Omental fat pad (tissue), 4 donors: Measurements from ENCODE around the gene F11. TPM values are rescaled to one million over a fixed set of nuclear protein-coding genes. Genes with fewer than 3 reads are reported as not detected.

Experiments
- ATAC-seq: fragments of 150-250 bp; one replicate; pipeline ENCODE4 v1.9.1; 2016; ENCODE audit warnings: mild to moderate bottlenecking, moderate library complexity; ENCODE audit not compliant: low FRiP score
- DNase-seq: peaks from one replicate; pipeline ENCODE4 v3.0.0-alpha.2; 2019; ENCODE audit warnings: low spot score
- total RNA-seq, 4 donors: library from RNA; depleted of rRNA; stranded (reverse); fragments of >200 nt; gene quantifications; one replicate each; pipeline ENCODE4 v1.1.0, GENCODE V29; 2016
- TF ChIP-seq, protein P1 (sequence below), 3 donors: fragments of 450-650 bp; IDR thresholded peaks; one replicate each; pipeline ENCODE4 v1.5.1; 2016 to 2017; ENCODE audit warnings: antibody characterized with exemption in 3 of 3, mild to moderate bottlenecking in 3 of 3, moderate library complexity in 2 of 3

Gene F11
- total RNA-seq, 4 donors from 2014 or later: 0.19 TPM; not detected in 3

DNA sequence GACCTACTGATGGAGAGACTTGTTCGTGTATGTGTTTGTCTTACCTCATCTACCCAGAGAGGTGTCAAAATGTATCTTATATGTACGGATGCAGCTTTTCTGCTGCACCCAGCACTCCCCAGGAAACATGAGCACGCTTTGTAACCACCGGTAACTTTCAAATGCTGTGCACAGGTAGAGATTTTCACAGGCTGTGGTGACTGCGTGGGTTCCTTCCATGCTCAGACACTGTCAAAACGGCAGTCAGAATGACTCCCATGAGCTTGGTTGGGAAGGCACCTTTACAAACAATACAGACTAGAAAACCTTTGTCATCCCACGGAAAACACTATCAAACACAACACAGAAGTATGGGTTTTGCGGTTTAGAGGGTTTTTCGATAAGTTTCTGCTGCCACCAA, 28.2 kb downstream of the F11 start:
- DNase-seq (no peak), ATAC-seq (no peak)
- TF ChIP-seq, protein P1, sequence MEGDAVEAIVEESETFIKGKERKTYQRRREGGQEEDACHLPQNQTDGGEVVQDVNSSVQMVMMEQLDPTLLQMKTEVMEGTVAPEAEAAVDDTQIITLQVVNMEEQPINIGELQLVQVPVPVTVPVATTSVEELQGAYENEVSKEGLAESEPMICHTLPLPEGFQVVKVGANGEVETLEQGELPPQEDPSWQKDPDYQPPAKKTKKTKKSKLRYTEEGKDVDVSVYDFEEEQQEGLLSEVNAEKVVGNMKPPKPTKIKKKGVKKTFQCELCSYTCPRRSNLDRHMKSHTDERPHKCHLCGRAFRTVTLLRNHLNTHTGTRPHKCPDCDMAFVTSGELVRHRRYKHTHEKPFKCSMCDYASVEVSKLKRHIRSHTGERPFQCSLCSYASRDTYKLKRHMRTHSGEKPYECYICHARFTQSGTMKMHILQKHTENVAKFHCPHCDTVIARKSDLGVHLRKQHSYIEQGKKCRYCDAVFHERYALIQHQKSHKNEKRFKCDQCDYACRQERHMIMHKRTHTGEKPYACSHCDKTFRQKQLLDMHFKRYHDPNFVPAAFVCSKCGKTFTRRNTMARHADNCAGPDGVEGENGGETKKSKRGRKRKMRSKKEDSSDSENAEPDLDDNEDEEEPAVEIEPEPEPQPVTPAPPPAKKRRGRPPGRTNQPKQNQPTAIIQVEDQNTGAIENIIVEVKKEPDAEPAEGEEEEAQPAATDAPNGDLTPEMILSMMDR (IDR thresholded peaks at IDR 0.05): no peak

DNA sequence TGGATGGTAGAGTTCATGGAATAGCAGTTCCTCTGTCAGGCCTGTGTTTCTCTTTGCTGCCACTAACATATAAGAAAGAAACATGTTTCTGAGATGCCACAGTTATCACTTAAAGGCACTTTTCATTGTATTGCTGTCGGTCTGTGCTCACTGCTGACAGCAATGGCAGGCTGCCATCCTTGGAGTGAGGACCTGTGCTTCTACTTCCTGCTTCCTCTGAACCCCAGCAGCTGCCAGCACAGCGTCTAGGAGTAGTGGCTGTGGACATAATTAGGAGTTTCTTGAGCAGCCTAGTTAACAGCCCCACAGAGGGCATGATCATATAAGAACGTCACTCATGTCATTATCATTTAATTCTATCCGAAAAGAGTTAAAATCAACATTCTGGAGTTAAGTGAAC, 30.5 kb downstream of the F11 start:
- TF ChIP-seq, protein P1 (IDR thresholded peaks at IDR 0.05): no peak
- no peak for DNase-seq
- ATAC-seq: no peak

DNA sequence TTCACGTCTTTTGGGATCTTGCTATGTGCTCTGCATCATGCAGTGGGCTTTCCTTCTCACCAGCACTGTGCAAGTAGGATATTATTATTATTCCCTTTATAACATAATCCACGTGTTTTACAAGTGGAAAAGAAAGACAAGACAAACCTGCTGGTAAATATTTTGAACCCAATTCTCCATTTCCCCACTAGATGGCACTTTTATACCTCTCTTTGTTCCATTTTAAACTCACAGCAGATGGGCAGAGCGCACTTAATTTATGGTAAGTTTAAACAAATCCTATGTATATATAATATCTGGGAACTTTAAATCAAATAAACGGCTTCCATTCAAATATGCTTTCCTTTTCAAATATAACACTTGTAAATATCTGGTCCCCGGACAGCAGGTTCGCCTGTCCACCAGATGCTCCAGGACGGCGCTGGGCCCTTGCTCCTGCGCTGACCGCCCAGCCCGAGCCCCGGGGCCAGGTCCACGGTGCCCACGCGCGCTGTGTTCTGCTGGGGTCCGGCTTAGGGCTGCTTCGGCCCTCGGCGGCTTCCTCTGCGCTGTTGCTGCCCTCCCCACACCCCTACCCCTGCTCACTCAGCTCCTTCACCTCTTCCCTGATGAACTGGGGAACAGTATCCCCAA, 31.1 kb downstream of the F11 start:
- DNase-seq (no peak), ATAC-seq (no peak)
- TF ChIP-seq, protein P1 (IDR thresholded peaks at IDR 0.05): no peak

DNA sequence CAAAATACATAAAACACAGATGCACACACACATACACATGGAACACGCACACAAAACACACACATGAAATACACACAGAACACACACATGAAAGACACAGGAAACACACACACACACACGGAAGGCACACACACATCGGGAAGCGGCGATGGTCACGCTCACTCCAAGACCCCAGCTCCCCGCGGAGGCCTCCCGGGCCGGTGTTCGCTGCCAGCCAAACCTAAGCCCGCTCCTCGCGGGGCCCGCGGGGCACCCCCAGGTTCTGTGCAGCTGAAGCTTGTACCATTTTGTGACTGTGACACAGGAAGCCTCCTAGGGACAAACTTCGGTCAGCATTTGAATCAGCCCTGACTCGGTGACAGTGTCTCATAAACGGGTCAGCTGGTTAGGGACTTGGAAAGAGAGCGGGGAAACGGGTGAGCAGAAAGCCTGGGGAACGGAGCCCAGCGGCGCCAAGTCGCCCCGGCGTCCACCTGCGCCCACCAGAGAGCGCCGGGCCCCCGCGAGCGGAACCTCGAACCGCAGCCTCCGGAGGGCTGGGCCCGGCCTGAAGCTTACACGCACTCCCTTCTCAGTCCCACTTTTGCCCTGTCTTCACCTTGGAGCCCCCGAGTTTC, 32.1 kb downstream of the F11 start:
- ATAC-seq (no peak), DNase-seq (no peak)
- TF ChIP-seq, protein P1 (IDR thresholded peaks at IDR 0.05): no peak

DNA sequence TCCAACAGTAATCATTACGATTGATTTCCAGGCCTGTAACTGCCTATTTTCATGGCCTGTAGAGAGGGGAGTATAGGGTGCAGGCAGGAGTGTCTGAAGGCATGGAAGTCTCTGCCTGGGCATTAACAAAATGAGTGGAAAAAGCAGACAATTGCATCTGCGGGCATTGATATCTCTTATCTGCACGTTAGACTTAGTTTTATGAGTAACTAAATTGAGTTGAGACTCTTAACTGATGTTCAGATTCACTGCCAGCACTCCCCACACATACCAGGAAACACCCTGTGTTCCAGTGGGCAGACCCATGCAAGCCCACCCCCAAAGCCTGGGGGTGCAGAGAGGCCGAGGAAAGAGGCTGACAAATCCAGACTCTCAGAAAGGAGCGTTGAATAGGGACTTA, 33.3 kb downstream of the F11 start:
- DNase-seq (no peak), ATAC-seq (no peak)
- TF ChIP-seq, protein P1 (IDR thresholded peaks at IDR 0.05): no peak

DNA sequence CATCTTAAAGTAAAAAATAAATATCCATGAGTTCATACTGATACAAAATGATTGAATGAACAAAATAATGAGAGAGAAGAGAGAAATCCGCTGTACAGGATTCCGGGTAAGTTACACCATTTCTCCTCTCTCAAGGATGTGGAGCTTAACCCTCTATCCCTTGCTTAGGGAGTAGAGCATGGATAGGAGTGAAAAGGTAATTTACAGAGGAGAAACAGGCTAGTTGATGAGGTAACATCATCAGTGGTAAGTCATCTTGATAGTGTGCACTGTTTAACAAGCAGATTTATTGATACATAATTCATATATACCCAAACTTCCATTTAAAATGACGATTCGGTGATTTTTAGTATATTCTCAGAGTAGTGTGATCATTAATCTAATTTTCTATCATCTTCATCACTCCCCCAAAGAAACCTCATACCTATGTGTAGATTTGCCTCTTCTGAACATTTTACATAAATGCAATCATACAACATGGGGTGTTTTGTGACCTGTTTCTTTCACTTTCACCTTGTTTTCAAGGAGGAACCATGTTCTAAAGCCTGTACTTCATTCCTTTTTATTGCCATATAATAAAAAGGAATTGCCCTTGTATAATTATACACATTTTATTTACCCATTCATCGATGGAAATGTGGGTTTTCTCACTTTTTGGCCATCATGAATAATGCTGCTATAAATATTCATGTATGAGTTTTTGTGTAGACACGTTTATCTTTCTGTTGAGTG, 34.8 kb downstream of the F11 start:
- ATAC-seq: no peak
- DNase-seq: no peak
- TF ChIP-seq, protein P1 (IDR thresholded peaks at IDR 0.05): no peak
